Measurements from ENCODE around the gene PPM1J.
"Not testable (repeated sequence)": the region's sequence is repeated elsewhere in the genome, so short reads cannot be mapped to it uniquely, and the experiment has no call there.

The PPM1J gene, protein sequence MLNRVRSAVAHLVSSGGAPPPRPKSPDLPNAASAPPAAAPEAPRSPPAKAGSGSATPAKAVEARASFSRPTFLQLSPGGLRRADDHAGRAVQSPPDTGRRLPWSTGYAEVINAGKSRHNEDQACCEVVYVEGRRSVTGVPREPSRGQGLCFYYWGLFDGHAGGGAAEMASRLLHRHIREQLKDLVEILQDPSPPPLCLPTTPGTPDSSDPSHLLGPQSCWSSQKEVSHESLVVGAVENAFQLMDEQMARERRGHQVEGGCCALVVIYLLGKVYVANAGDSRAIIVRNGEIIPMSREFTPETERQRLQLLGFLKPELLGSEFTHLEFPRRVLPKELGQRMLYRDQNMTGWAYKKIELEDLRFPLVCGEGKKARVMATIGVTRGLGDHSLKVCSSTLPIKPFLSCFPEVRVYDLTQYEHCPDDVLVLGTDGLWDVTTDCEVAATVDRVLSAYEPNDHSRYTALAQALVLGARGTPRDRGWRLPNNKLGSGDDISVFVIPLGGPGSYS

DNA sequence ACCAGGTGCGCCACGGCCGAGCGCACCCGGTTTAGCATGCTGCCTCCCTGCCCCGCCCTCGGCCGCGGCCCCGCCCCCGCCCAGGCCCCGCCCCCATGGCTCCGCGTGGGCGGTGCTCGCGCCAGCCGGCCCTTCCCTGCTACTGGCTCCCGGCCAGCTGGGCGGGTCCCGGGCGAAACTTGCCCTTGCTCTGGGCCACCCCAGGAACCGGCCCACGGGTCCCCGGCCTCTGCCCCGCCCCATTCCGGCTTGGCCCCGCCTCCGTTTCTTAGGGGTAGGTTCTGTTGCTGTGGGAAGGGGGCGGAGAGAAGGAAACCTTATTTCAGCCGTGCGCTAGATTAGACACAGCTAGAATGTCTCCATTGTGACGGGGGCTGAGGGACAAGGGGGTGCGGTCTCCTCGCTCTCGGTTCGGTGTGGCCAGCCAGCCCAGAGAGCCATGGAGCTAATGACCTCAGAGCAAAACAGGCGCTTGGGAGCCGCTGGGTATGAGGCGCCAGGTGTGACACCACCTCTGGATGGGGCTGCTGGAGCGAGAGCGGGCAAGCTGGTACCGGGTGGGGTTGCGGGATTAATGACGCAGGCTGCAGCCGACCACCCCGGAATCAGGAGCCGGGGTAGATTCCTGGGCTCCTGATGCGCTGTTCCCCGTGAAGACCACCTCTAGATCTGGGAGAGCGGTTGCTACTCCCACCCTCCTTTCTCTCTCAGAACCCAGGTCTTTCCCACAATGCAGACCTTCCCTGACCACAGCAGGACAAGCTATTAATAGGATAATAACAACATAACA lies at the start of gene PPM1J:
Gene PPM1J, minus strand, starts transcription at position 69 of the 790 bp plus-strand sequence. Its CDS starts 31 bp downstream, at position 38.
- no peak for DNase-seq

DNA sequence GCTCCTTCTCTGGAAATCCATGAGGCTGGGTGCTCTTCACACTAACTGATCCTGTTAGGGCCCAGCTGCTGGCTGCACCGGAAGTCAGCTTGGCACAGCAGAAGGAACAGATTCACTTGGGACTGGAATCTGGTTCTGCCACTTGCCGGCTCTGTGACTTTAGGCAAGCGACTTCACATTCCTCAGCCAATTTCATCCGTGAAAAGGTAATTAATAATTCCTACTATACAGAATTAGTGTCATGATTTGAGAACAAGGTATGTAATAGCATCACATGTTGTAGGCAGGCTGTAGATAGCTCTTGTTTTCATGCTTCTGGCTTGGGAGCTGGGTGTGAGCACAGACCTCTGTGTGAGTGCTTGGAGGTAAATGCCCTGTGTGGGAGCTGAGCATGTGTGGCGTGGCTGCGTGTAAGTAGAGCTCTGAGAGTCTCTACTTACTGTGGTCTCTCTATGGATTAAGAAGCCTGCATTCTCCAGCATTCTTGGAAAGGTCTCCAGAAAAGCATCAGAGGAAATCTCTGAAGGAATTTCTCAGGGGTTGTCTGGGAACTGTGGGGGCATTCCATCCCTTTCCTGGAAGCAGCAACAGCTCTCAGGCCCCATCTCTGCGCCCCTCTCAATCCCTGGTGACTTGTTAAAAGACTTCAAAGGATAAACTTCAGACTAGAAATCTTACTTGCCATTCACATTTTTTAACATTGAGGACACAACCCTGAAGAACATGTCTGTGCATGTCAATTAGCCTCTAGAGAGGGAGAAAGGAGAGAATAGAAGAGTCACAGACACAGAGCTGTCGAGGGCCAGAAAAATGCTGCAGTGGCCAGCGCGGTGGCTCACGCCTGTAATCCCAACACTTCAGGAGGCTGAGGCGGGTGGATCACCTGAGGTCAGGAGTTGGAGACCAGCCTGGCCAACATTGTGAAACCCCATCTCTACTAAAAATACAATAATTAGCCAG lies 47.7 kb upstream of the PPM1J start:
- DNase-seq = no peak

DNA sequence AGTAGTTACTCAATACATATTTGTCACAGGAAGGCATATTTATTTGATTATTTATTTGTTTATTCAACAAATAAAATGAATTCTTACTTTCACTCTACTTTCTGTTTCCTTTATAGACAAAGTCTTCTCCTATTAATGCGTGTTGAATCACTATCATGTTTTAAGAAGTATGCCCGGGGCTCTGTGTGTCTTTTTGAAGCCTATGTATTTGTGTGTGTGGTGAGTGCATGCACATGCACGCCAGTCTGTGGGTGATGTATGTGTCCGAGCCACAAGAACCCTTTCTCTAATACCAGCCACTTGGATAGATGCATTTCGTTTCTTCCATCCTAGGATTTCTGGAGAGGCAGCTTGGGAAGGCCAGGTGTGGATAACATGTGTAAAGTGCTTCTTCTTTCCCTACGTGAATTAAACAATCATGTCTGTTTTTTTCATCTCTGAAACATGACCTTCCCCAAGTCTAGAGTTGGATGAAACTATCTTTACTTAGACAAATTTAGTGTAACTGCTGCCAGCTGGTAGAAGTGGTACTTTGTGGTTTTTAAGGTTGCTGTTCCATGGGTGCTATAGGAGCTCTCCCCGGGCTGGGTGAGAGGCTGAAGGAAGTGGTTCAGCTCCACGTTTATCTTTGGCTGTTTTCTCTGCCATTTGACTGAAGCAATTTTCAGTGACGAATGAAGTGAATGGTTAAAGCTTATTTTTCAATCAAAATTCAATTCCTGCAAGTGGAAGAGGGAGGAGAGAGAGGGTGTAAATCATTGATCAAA lies 46.8 kb upstream of the PPM1J start:
- DNase-seq = no peak

DNA sequence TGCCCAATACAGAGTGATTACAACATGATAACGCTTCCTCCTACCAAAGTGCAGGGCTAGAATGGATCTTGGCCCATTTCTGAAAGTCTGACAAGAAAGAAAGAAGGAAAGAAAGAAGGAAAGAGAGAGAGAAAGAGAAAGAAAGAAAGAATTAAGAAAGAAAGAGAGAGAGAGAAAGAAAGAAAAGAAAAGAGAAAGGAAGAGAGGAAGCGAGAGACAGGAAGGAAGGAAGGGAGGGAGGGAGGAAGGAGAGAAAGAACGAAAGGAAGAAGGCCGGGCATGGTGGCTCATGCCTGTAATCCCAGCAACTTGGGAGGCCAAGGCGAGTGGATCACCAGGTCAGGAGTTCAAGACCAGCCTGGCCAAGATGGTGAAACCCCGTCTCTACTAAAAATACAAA lies 44.1 kb upstream of the PPM1J start:
- DNase-seq = no peak

DNA sequence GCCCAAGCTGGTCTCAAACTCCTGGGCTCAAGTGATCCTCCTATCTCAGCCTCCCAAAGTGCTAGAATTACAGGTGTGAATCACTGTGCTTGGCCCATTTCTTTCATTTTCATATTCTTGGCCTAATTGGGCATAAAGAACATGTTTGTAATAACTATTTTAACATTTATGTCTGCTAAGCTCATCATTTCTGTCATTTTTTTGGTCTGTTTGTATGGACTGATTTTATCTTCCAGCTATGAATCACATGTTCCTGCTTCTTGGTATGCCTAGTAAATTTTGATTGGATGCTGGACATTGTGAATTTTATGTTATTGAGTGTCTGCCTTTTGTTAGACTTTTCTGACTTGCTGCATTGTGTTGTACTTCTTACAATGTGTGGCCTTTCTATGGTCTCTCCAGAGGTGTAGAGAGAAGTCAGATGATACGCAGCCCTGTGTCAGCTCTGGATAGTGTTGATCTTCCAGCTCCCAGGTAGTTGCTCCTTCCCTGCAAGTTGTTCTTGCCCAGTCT lies 39.0 kb upstream of the PPM1J start:
- no peak for DNase-seq

DNA sequence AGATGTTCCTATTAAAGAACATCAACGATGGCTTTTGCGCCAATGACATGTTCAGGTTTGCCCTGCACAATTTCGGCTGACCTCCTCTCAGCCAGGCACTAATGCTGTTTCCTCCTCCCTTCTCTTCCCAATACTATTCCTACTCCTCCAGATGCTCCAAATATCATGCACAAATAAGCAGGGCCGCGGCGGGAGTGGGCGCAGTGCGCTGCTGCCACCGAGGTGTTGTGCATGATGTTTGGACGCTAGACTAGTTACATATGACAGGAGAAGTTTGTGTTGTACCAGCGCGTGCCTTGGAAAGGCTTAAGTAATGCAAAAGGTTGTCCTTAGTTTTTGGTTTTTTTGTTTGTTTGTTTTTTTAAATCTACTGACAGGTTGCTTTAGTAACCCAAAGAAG lies 33.3 kb upstream of the PPM1J start:
- DNase-seq = no peak

DNA sequence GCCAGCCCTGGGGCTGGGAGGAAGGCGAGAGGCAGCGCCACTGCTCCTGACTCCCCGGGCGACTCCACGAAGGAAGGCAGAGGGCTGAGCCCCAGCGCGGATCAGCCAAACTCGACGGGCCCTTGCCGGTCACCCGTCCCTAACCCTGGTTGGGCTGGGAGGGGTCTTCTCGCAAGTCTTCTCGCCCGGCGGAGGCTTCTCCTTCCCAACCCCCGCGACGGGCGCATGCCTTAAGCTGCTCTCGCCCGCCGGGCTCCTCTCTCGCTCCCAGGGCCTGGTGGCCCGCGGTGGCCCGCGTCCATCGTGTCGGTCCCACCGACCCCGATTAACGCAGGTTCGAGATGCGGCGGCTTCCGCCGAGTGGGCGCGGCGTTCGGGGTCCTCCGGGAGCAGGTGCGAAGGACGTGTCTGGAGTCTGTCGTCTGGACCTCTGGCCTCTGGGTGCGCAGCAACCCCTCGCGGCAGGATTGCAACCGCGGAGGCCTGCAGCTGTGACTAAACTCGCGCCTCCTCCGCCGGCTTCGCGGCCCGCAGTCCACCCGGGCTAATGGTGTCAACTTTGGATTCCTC lies 29.0 kb upstream of the PPM1J start:
- DNase-seq = no peak

DNA sequence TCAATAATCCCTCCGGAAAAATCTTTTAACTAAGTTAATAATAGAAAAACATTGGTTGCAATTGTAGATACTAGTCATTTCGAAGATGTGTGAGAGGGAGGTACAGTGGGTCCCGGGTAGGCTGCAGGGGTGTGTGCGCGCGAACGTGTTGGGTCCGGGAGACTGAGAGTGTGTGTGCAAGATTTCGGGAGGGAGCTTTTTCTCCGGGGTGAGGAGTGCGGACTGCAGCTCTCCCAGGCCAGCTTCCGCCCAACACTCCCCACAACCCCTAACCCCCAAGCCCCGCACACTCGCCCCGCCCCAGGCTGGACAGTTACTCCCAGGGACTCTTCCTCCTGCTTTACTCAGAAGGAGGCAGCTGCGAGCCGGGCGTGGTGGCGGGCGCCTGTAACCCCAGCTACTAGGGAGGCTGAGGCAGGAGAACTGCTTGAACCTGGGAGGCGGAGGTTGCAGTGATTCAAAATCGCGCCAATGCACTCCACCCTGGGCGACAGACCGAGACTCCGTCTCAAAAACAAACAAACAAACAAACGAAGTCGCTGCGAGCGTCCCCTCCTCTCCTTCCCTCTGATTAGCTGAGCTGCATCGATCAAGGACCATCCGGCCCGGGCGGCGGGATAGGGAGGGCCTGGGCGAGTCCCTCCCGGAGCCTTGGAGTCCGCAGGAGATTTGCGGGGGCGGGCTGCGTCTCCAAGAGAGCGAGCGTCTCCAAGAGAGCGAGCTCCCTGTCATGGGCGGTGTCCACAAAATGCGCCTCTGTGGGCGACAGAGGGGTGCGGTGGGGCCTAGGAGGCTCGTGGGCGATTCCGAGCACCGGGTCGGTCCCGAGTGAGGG lies 28.3 kb upstream of the PPM1J start:
- DNase-seq = no peak

DNA sequence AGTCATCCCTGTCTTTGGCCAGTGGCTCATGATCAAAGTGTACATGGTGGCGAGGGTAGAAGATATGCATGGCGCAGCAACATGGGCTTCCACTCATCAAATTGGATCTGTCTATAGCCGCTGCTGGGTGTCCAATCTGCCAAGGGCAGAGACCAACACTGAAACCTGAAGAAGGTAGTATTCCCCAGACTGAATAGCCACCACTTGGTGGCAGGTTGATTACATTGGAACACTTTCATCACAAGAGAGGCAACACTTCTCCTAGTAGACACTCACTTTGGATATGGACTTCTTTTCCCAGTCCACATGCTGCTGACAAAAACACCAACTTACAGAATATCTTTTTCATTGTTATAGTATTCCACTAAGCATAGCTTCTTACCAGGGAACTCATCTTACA lies 22.4 kb upstream of the PPM1J start:
- DNase-seq = no peak

DNA sequence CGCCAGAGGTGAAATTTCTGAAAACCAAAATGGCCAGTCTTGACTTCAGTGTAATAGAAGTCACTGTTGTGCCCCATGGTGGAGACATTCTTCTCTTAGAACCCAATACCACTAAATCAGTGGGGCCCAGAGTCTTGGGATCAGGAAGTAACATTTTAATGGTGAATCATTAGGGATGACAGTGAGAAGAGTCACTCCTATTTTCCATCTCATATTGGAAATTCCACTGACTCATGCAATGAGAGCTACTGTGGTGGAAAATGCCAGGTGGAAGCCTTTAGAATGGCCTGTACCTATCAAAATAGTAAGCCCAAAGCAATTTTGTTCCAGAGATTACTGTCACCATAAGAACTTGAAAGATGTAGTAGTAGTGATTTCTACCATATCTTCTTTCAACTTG lies 20.6 kb upstream of the PPM1J start:
- no peak for DNase-seq

DNA sequence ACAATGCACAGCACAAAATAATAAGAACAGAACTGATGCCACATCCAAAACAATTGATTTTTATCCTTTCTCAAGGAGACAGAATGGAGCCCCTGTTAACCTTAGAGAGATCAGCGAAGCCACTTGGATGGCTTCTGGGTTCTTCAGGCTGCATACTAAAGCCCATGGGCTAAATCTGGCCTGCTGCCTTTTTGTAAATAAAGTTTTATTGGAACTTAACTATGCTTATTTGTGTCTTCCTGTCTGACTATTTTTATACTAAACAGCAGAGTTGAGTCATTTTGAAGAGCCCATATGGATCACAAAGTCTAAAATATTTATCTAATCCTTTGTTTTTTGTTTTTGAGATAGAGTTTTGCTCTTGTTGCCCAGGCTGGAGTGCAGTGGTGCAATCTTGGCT lies 16.3 kb upstream of the PPM1J start:
- no peak for DNase-seq

DNA sequence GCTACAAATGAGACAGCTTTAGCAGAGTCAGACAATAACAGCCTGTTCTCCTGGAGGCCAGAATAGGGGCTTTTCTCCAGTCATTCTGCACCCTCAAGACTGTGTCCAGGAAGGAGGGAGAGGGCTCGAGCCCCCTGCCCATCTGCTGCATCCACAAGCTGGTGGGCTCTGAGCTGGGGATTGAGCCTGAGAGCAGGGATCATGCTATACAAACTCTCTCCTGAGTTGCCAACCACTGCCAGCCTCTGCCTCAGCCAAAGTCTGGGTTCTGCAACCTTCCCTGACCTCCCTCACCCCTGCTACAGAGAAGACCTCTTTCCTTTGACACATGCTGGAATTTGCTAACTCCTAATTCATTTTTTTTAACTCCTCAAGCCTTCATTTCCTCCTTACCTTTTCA lies 14.8 kb upstream of the PPM1J start:
- no peak for DNase-seq

DNA sequence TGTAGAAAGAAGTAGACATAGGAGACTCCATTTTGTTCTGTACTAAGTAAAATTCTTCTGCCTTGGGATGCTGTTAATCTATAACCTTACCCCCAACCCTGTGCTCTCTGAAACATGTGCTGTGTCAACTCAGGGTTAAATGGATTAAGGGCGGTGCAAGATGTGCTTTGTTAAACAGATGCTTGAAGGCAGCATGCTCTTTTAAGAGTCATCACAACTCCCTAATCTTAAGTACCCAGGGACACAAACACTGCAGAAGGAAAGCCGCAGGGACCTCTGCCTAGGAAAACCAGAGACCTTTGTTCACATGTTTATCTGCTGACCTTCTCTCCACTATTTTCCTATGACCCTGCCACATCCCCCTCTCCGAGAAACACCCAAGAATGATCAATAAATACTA lies 13.9 kb upstream of the PPM1J start:
- DNase-seq = not testable (repeated sequence)

DNA sequence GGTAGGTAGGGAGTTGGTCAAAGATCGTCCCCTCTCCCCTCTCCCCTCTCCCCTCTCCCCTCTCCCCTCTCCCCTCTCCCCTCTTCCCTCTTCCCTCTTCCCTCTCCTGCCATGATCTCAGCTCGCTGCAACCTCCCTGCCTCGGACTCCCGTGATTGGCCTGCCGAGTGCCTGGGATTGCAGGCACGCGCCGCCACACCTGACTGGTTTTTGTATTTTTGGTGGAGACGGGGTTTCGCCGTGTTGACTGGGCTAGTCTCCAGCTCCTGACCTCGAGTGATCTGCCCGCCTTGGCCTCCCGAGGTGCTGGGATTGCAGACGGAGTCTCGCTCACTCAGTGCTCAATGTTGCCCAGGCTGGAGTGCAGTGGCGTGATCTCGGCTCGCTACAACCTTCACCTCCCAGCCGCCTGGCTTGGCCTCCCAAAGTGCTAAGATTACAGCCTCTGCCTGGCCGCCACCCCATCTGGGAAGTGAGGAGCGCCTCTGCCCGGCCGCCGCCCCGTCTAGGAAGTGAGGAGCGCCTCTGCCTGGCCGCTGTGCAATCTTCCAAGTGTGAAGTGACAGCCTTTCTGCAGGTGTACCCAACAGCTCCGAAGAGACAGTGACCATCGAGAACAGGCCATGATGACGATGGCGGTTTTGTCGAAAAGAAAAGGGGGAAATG lies 13.3 kb upstream of the PPM1J start:
- not testable (repeated sequence) for DNase-seq

DNA sequence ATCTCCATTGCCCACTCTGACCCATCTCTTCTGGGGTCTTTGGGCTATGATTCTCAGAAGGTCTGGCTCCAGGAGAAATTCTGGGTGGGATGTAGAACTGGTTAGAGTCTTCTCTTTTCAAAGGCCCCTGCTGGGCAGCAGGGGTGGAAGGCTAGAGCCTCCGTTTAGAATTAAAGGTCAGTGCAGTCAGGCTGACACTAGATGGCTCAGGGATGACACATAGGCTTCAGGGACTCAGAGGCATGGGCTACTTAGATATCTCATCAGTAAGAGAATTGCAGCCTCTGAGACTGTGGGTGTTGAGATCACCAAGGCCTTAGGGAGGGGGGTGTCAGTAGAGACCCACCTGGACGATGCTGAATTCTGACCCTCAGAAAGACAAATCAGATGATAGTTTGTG lies 12.6 kb upstream of the PPM1J start:
- DNase-seq = no peak

DNA sequence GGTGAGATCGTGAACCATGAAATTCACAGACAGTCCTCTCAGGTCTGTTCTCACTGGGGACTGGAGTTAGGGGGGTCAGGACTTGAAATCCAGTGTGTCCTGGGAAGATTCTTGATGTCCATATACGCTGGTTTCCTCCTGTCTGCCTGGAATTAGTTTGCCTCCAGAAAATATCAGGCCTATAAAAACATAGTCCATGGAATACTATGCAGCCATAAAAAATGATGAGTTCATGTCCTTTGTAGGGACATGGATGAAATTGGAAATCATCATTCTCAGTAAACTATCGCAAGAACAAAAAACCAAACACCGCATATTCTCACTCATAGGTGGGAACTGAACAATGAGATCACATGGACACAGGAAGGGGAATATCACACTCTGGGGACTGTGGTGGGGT lies 9.1 kb upstream of the PPM1J start:
- not testable (repeated sequence) for DNase-seq

DNA sequence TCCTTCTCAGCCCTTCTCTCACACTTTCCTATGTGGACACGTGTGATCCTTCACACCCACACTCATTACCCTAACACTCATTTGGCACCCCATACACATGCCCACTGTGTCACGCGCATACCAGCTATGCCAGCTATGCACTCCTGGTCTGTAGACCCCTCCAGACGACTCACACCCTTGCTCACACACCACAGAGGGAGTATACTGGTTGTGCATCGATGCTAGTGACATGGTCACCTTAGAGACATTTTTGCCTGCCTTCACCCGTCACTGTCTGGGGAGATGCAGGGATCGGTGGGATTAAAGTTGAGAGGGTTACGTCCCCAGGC lies 8.3 kb upstream of the PPM1J start:
- no peak for DNase-seq

DNA sequence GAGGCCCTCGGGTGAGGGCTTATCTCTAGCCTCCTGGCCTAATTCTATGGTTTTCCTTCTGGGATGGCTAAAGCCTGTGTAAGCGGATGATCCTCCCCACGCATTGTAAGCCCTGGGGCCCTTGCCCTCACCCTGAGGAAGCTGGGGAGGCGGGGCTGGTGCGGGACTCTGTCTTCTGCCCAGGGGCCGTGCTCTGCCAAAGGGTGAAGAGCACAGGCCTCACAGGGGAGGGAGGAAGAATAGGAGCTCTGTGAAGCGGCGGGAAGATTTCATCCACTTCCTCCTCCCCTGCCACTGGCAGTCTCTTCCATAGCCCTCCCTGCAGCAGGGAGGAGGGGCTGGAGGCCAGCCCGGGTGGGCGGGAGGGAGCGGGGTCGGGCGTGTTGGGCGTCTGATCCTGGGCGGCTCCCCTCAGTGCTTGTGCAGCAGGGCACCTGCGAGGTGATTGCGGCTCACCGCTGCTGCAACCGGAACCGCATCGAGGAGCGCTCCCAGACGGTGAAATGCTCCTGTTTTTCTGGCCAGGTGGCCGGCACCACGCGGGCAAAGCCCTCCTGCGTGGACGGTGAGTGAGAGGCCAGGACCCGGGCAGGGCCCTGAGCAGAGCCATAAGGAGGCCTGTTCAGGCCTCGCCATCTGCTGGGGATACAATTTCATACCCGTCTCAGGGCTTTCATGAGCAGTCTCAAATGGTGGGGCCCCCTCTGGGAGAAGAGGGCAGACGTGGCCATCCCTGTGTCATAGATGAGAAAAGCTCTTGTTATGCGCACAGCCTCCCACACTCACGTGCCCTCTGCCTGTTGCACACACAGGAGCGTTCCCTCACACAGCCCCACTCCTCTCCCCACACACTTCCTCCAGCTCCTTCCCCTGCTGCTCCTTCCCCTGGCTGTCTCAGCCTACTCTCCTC lies 7.7 kb upstream of the PPM1J start:
- DNase-seq = no peak

DNA sequence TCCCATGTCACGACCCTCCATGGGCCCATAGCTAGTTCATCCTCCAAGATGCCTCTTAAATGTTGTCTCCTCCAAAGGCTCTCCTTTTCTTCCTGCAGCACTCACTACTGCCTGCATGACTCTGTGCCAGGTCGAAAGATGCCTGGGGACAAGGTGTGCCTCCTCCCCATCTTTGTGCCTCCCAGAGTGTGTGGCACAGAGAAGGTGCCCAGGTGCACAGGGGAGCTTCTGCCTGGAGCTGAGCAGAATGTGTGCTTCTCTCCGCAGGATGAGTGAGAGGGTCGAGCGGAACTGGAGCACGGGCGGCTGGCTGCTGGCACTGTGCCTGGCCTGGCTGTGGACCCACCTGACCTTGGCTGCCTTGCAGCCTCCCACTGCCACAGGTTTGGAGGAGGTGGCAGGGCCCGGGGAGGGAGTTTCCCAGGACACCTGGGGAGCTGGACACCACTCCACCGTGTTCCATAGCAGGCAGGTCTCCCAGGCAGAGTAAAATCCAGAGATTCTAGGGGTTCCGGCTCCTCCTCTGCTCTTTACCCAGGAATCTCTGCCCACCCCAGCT lies 6.9 kb upstream of the PPM1J start:
- no peak for DNase-seq
